HT1080 (cell line): ENCODE measurements around the gene SPTLC3. TPM values are rescaled to one million over a fixed set of nuclear protein-coding genes. Genes with fewer than 3 reads are reported as not detected.
A peak's percentile ranks its signal among the peaks of the same experiment; 100 is the strongest.

Experiments used
- DNase-seq: peaks from one replicate; pipeline ENCODE4 v3.0.0-alpha.2; 2015; ENCODE audit warnings: low read depth
- total RNA-seq: library from RNA; depleted of rRNA; stranded (reverse); fragments of >200 nt; shearing (Covaris generic); gene quantifications from 2 replicates; pipeline ENCODE4 v1.2.3, GENCODE V29; 2014

The SPTLC3 gene
- total RNA-seq, 1 experiment from 2014 or later = 8.6 TPM

GRCh38 chr20:13028673-13029072 is 19.9 kb downstream of the SPTLC3 start:
- no peak for DNase-seq

DNA sequence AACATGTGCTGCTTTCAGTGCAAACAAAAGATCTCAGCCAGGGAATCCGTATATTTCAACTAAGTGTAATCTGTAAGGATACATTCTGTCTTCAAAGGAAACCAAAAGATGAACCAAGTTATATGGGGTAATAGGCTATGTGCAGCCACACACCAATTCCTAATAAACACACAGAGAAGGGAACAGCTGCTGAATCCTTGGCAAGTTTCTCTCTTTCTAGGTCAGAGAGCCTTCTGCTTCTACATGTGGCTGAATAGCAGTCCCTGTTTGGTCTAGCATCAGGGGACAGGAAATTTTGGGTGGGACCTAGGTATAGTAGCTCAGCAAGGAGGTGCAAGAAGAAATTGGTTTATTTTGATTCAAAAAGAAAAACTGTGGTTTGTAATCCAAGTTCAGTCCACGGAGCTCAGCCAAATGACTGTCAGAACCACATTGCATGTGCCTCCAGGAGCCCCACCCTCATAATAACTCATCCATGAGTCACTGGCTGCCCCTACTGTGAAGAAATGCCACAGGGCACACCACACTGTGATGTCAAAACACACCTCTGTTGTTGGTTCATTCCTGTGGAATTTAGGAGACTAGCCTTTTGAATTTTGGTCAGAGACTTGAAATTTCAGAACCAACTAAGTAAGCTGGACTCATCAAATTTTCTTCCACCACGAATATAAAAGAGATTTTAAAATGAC is 21.1 kb downstream of the SPTLC3 start:
- peak; percentile 98 for DNase-seq

DNA sequence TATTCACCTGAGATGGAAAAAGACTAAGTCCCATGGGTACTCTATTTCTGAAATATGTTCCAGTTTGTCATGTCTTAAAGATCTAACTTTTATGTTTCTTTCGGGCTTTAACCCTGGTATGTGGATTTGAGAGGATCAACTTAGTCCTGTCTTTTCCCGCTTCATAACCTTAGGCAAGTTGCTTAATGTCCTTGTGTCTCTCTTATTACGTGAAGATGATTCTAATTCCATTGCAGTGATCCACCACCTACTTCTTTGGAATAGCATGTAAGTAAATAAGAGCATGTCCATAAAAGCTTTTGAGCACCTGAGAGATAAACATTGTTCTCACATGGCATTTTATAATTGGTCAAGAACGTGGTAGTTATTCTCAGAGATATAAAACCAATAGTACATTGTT is 23.0 kb downstream of the SPTLC3 start:
- DNase-seq = no peak

- no peak for DNase-seq
These were observed 25.3 kb downstream of the SPTLC3 start for GRCh38 chr20:13034115-13034514.

DNA sequence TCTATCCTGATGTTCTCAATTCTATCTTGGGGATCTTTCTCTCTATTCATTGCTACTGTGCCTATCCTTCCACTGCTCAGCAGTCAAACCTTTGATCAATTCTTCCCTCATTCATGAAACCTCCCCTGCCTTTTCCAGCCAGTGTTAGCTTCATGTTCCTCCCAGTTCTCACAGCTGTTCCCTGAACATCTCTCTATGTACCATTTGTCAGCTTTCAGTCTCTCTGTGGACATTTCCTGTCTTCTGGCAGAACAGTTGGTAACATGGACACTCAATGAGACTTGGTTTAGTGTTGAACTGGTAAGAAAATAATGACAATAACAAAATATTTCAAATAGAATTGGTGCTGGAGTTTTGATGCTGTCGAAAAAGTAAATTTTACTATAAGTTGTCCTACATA is 26.2 kb downstream of the SPTLC3 start:
- no peak for DNase-seq

GRCh38 chr20:13035399-13036152 is 26.8 kb downstream of the SPTLC3 start:
- DNase-seq = no peak

DNA sequence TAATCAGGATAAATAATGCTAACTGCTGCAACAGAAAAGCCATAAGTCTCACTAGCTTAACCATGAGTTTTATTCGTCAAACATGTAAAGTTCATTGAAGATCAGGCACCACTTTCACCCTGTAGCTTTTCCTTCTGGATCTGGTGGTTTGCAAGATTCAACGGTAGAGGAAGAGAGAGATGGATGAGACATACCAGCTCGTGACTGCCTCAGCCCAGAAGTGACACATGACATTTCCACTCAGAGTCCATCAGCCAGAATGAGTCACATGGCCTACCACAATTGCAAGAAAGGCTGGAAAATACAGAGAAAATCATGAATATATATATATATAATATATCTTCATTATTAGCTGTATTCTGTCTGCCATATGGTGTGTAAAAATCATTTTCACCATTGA is 29.0 kb downstream of the SPTLC3 start:
- peak; percentile 86 for DNase-seq

DNA sequence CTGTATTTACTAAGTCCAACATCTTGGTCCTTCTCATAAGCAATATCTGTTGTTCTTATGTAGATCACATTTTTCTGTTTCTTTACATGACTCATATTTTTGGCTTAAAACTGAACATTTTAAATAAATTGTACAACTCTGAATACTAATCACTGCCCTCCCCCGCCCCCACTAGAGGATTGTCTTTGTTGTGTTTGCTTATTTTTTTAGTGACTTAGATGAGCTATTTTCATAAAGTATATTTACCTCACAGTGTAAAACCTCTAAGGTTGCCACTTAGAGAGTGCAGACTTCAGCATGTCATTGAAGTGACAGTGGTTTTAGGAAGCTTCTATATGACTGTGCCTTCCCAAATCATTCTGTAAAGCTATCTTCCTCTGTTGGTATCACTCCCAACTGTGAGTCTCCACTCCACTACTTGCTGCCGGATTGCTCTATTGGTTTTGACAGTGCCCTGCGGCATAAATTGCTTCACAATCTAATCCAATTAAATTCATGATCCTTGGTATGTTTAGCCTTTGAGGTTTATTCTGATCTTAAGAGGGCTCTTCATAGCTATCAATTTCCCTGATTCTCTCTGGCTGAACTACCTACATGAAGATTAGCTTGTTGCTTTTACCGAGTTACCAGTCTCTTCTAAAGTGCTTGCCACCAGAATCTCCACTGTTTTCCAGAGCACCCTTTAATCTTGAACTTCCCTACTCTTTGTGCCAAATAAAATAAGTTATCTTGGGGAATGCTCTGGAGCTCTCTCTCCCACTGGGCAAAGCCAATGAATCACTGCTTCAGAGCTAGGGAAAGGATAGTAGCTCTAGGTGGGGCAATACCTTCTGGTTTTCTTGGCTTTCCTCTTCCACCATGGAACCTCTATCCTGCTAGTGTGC is 33.0 kb downstream of the SPTLC3 start:
- DNase-seq = no peak

DNA sequence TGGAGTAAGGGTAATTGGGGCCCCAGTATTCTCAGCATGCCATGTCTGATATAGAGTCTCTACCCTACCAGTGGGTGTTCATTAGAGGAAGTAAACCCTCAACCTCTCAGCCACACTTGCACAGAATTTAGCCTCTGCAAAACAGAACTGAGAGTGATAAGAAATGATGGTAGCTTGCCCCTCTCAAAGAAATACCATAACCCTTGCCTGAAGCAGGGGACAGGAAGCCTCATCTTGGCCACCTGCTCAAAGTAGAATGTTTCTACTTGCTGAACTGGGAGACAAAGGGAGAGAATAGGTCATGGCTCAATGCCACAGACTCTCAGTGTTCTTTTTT is 33.7 kb downstream of the SPTLC3 start:
- no peak for DNase-seq

DNA sequence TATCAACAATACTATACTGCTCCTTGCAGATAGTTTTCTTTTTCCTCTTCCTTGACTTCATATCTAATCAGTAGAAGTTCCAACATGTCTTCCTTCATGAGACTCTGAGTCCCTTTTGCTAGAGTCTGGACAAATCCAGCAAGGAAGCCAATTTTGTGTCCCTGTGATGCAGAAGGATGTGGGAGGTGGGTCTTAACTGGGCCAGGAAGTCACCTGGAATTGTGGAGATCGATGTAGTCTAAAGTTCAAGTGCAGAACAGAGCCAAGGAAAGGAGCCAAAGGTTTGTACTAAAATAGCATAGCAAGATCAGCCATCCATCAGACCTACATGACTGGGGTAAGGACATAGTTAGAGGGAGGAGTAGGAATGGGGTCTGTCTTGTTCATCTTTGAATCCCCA is 37.6 kb downstream of the SPTLC3 start:
- DNase-seq = no peak

GRCh38 chr20:13054011-13054410 is 45.2 kb downstream of the SPTLC3 start:
- no peak for DNase-seq

DNA sequence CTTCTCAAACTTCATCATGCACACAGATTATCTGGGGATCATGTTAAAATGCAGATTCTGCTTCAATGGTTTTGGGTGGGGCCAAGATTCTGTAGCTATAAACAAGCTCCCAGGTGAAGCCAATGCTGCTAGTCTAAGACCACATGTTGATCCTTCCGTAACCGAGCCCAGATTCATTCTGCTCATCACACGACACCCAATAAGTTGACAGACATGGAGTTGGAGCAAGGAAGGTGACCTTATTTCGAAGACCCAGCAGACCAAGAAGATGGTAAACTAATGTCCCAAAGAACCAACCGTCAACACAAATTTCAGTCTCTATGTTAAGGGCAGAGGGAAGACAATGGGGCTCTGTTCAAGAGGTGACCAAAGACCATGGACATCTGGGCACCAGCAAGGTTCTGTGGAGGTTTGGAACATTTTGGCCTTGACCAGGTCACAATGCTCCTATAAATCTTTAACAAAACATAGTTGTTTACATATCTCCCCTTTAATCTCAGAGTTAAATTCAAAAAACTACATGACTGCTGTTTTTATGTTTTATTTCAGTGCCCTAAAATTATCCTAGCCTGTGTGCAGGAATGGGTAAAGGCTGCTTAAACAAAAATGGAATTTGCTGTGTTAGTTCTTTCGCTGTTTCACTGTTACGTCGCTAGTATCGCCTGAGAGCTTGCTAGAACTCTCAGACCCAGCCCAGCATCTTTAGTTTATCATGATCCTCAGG is 50.1 kb downstream of the SPTLC3 start:
- DNase-seq = no peak

GRCh38 chr20:13059398-13060136 is 50.8 kb downstream of the SPTLC3 start:
- DNase-seq = no peak

GRCh38 chr20:13060327-13060726 is 51.6 kb downstream of the SPTLC3 start:
- no peak for DNase-seq

DNA sequence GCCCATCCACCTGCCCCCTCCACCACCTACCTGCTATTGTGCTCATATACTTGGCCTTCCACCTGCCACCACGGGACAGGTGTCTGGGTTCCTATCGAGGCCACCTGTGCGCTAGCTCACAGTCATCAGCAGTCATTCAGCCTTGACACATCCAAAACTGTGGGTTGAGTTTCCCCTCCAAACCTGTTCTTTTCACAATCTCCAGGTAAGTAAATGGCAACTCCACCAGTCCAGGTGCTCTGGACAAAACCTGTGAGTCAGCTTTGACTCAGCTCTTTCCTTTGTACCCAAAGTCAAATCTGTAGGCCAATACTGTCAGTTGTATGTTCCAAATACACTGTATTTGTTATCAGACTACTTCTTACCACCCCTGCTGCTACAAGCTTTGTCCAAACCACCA is 52.6 kb downstream of the SPTLC3 start:
- no peak for DNase-seq

DNA sequence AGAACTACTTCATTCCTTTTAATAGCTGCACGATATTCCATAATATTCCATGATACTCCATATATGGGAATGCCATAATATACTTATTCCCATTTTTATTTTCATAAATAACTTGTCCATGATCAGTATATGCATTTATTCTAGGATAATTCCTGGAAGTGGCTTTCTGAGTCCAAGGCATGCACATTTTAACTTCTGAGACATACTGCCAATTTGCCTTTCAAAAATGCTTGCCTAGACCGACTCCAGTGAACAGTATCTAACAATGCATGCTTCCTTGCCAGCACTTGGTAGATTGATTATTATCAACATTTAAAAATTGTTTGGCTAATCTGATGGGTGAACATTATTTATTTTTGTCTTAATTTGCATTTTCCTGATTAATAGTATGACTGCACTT is 54.0 kb downstream of the SPTLC3 start:
- DNase-seq = no peak

DNA sequence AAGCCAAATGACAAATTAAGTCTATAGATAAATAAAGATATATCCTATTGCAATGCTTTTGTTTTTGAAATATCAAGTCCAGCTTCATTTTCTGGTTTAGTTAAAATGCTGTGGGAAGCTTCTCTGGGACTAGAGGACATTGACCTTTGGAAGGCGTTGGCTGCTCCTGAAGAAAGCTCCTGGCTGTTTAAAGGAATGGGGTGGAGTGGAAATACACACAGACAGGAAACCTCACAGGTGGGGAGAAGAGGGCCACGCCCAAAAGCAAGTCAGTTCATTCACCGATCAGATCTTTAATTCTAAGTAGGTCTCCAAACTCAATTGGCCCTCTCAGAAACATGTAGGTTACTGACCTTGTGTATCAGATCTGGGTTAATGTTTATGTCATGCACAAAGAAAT is 59.6 kb downstream of the SPTLC3 start:
- no peak for DNase-seq

DNA sequence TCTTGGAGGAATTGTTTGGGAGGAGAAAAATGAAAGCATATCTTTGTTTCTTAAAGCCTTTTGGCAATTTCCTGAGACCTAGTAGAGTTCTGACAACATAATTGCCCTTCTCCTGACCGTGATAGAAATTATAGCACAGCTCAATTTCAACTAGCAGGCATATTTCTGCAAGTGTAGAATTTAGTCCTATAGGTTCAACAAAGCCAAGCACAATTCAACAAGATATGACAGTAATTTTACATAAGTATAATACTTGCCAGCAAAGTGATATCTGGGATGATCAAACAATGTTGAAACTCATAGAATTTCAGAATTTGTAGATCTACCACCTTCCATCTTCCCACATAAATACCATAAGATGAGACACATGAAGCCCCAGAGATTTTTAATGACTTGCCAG is 73.1 kb downstream of the SPTLC3 start:
- no peak for DNase-seq

DNA sequence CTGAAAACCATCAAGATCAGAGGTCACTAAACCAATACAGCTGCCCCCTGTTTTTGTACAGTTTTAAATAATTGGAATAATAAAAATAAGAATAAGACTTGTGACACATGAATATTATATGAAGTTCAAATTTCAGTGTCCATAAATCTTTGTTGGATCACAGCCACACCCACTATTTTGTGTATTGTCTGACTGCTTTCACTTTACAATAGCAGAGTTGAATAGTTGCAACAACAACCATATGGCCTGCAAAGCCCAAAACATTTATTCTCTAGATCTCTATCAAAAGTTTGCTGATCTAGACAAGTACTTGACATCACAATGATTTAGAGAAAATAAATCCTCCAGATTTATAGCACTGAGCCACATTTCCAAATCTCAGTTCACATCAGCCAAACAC is 73.6 kb downstream of the SPTLC3 start:
- no peak for DNase-seq

- DNase-seq = no peak
These were observed 76.5 kb downstream of the SPTLC3 start for GRCh38 chr20:13085275-13085674.

DNA sequence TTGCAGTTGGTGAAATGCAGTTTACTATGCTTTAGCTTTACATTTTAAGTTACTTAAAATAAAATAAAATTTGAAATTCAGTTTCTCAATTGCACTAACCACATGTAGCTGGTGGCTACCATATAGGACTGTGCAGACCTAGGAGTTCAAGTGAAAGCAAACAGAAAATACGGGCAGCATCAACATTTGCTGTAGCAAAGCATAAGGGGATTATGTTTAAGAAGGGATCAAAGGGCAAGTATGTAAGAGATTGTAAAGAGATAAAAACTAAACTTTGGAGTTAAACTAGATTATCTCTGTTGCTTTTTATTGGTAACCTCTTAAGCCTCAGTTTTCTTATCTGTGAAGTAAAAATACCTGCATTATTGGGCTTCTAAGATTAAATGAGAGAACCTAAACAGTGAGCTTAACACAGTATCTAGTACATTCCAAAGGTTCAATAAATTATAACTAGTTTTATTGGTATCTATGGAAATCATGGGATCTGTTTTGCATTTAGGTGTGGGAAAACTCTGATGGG is 81.2 kb downstream of the SPTLC3 start:
- DNase-seq = no peak
